Gastrocnemius medialis (tissue), 4 donors: ENCODE results near the gene ALMS1.

ENCODE experiments used
- POLR2A ChIP-seq, 2 donors: fragments of 450-650 bp; IDR thresholded peaks; one replicate each; pipeline ENCODE4 v1.6.1; 2017; ENCODE audit warnings: antibody characterized with exemption in 2 of 2, mild to moderate bottlenecking in 2 of 2, moderate library complexity in 2 of 2
- TF ChIP-seq, protein P1 (sequence below), 5 experiments: fragments of 450-650 bp in 3 of 5; fragments of 200-600 bp in 2 of 5; sonication (generic) in 2 of 5; IDR thresholded peaks in 4 of 5; conservative IDR thresholded peaks in 1 of 5; 1 replicate in 4 of 5; 2 replicates in 1 of 5; pipeline ENCODE4 v1.5.1; 2016 to 2019; ENCODE audit warnings: antibody characterized with exemption in 5 of 5, mild to moderate bottlenecking in 3 of 5, moderate library complexity in 3 of 5

- TF ChIP-seq POLR2A (IDR thresholded peaks at IDR 0.05), result no peak
- TF ChIP-seq, protein P1, sequence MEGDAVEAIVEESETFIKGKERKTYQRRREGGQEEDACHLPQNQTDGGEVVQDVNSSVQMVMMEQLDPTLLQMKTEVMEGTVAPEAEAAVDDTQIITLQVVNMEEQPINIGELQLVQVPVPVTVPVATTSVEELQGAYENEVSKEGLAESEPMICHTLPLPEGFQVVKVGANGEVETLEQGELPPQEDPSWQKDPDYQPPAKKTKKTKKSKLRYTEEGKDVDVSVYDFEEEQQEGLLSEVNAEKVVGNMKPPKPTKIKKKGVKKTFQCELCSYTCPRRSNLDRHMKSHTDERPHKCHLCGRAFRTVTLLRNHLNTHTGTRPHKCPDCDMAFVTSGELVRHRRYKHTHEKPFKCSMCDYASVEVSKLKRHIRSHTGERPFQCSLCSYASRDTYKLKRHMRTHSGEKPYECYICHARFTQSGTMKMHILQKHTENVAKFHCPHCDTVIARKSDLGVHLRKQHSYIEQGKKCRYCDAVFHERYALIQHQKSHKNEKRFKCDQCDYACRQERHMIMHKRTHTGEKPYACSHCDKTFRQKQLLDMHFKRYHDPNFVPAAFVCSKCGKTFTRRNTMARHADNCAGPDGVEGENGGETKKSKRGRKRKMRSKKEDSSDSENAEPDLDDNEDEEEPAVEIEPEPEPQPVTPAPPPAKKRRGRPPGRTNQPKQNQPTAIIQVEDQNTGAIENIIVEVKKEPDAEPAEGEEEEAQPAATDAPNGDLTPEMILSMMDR (IDR thresholded peaks at IDR 0.05 in 4 of 5, conservative IDR thresholded peaks at IDR 0.05 in 1 of 5), result no peak
These were observed 40.5 kb downstream of the ALMS1 start for GRCh38 chr2:73426176-73426575.
